Keratinocyte (primary cell): ENCODE measurements around the gene BICRAL. TPM values are rescaled to one million over a fixed set of nuclear protein-coding genes. Genes with fewer than 3 reads are reported as not detected.

ENCODE experiments used
- DNase-seq: peaks from one replicate; pipeline ENCODE4 v3.0.0-alpha.2; 2011; ENCODE audit warnings: low read depth, missing footprints, low spot score
- FAIRE-seq: peaks from 2 replicates; lab custom pipeline; 2011; peaks lifted over from hg19 to GRCh38; lab: Jason Lieb, UNC
- H2AFZ ChIP-seq: 2 replicates; pipeline ENCODE4 v1.6.0; 2012; ENCODE audit warnings: low read length, control low read depth, inconsistent platforms; ENCODE audit not compliant: control insufficient read depth
- H3K27ac ChIP-seq: 2 replicates; pipeline ENCODE4 v1.5.1; 2011; ENCODE audit warnings: low read length; ENCODE audit not compliant: control insufficient read depth, insufficient read depth
- H3K27me3 ChIP-seq: 3 replicates; pipeline ENCODE4 v1.6.0; 2011; ENCODE audit warnings: low read length; ENCODE audit not compliant: control insufficient read depth, insufficient read depth; ENCODE audit errors: extremely low read depth
- H3K36me3 ChIP-seq, 2 experiments: 2 replicates in 1 of 2; 3 replicates in 1 of 2; pipeline ENCODE4 v1.5.1; 2011; ENCODE audit warnings: low read length in 2 of 2, mild to moderate bottlenecking in 1 of 2; ENCODE audit not compliant: control insufficient read depth in 2 of 2, insufficient read depth in 2 of 2; ENCODE audit errors: extremely low read depth in 1 of 2
- H3K4me1 ChIP-seq: 3 replicates; pipeline ENCODE4 v1.5.1; 2011; ENCODE audit warnings: low read length; ENCODE audit not compliant: control insufficient read depth, insufficient read depth; ENCODE audit errors: extremely low read depth
- H3K4me2 ChIP-seq: 3 replicates; pipeline ENCODE4 v1.6.0; 2011; ENCODE audit warnings: low read depth, low read length; ENCODE audit not compliant: control insufficient read depth, insufficient read depth; ENCODE audit errors: extremely low read depth
- H3K4me3 ChIP-seq, 3 experiments: fragments of 200-600 bp in 1 of 3; sonication (generic) in 1 of 3; 2 replicates in 2 of 3; 3 replicates in 1 of 3; pipeline ENCODE4 v1.5.1; 2011 to 2016; ENCODE audit warnings: low read length in 3 of 3, mild to moderate bottlenecking in 3 of 3, control low read depth in 2 of 3, inconsistent platforms in 1 of 3, low read depth in 1 of 3, mixed read lengths in 1 of 3, mixed run types in 1 of 3, moderate library complexity in 1 of 3; ENCODE audit not compliant: control insufficient read depth in 2 of 3, insufficient read depth in 2 of 3; ENCODE audit errors: extremely low read depth in 1 of 3
- H3K79me2 ChIP-seq: 2 replicates; pipeline ENCODE4 v1.6.0; 2012; ENCODE audit warnings: low read length; ENCODE audit not compliant: control insufficient read depth, insufficient read depth
- H3K9ac ChIP-seq: 3 replicates; pipeline ENCODE4 v1.6.0; 2011; ENCODE audit warnings: low read length; ENCODE audit not compliant: control insufficient read depth, insufficient read depth; ENCODE audit errors: extremely low read depth
- H3K9me1 ChIP-seq: 3 replicates; pipeline ENCODE4 v1.6.0; 2011; ENCODE audit warnings: low read length; ENCODE audit not compliant: control insufficient read depth, insufficient read depth; ENCODE audit errors: extremely low read depth
- H3K9me3 ChIP-seq: 2 replicates; pipeline ENCODE4 v1.5.1; 2012; ENCODE audit warnings: low read depth, low read length; ENCODE audit not compliant: control insufficient read depth
- H4K20me1 ChIP-seq: 3 replicates; pipeline ENCODE4 v1.6.0; 2011; ENCODE audit warnings: low read length; ENCODE audit not compliant: control insufficient read depth, insufficient read depth; ENCODE audit errors: extremely low read depth
- EZH2 ChIP-seq: IDR thresholded peaks from one replicate; pipeline ENCODE4 v1.6.1; 2012; ENCODE audit warnings: inconsistent platforms, mild to moderate bottlenecking, low read length, moderate library complexity
- dilution Hi-C: fragments of 300-500 bp; cut with MboI; formaldehyde crosslinking; loops from one replicate; pipeline ENCODE4 v1.7.0; 2020; ENCODE audit warnings: low sequenced_read_pairs; ENCODE audit not compliant: extremely low pct_ligation_motif_present
- polyA plus RNA-seq, 5 experiments: library from polyadenylated mRNA; depleted of rRNA in 3 of 5; stranded (reverse) in 3 of 5; stranded (forward) in 1 of 5; unstranded in 1 of 5; fragments of >200 nt; gene quantifications; 1 replicate in 1 of 5; 2 replicates in 3 of 5; 3 replicates in 1 of 5; pipeline versions ENCODE4 v1.2.1 to v1.2.3, GENCODE V29; 2011 to 2012; ENCODE audit warnings: missing spikeins in 2 of 5, low read depth in 1 of 5, low replicate concordance in 1 of 5
- TF ChIP-seq, protein P1 (sequence below), 3 experiments: IDR thresholded peaks in 1 of 3; conservative IDR thresholded peaks in 1 of 3; optimal IDR thresholded peaks in 1 of 3; 2 replicates in 2 of 3; 3 replicates in 1 of 3; pipeline versions ENCODE3 to v1.5.1; 2011; ENCODE audit warnings: low read length in 3 of 3, mild to moderate bottlenecking in 3 of 3, moderate library complexity in 2 of 3, control low read depth in 1 of 3, inconsistent platforms in 1 of 3; ENCODE audit not compliant: insufficient read depth in 2 of 3; ENCODE audit errors: extremely low read depth in 1 of 3

BICRAL gene
- polyA plus RNA-seq, 1 donor (not counting 4 experiments of a cell fraction or from before 2014, with no cell fraction given), result 5.0 TPM

DNA sequence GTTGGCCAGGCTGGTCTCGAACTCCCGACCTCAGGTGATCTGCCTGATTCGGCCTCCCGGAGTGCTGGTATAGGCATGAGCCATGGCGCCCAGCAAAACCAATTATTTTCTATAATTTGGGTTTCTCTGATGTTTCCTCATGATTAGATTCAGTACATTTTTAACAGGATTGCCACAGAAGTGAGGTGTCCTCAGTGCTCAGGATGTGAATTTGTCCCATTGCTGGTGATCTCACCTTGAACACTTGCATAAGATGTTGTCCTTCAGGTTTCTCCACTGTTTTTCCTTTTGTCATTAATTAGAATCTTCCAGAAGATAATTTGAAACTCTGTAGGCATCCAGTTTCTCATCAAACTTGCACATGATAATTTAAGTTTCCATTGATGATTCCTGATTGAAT is 52.2 kb downstream of the BICRAL start:
- TF ChIP-seq EZH2, result no peak
- TF ChIP-seq, protein P1, sequence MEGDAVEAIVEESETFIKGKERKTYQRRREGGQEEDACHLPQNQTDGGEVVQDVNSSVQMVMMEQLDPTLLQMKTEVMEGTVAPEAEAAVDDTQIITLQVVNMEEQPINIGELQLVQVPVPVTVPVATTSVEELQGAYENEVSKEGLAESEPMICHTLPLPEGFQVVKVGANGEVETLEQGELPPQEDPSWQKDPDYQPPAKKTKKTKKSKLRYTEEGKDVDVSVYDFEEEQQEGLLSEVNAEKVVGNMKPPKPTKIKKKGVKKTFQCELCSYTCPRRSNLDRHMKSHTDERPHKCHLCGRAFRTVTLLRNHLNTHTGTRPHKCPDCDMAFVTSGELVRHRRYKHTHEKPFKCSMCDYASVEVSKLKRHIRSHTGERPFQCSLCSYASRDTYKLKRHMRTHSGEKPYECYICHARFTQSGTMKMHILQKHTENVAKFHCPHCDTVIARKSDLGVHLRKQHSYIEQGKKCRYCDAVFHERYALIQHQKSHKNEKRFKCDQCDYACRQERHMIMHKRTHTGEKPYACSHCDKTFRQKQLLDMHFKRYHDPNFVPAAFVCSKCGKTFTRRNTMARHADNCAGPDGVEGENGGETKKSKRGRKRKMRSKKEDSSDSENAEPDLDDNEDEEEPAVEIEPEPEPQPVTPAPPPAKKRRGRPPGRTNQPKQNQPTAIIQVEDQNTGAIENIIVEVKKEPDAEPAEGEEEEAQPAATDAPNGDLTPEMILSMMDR (optimal IDR thresholded peaks at IDR 0.05 in 1 of 3, IDR thresholded peaks at IDR 0.05 in 1 of 3, conservative IDR thresholded peaks at IDR 0.05 in 1 of 3; ENCODE audit: extremely low read depth in 1 of 3, insufficient read depth in 2 of 3, low read length in 3 of 3), result no peak

DNA sequence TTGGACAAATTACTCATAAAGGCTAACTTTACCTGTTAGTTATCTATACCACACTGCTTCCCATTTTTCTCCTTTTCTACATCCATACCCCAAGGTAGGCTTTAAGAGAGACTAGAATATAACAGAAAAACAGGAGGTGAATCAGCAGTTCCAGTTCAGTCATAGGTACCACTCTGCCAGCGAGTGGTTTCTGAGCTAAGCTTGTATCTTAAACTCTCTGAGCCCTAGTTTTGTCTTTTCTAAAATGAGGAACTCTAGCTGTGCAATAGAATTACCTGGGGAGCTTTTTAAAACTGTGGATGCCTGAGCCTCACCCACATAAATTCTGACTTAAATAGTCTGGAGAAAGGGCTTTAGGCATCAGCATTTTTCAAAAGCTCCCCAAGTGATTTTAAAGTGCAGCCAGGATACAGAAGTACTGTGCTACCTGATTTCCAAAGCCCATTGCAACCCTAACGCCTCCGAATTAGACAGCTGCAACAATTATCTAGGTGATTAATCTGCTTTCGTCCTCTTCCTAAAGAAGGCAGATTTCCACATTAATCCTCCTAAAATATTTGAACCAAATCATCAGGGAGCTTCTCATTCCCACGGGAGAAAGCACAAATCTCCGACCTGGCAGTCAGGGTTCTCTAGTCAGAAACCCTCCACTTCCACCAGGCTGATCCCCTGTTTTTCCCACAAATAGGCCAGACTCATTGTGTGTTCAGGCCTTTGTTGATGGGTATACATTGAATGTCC is 60.2 kb downstream of the BICRAL start:
- H3K79me2 ChIP-seq, result no peaks in the 10 kb centered on the region
- no peaks in the 10 kb centered on the region for H3K4me1 ChIP-seq
- no peaks in the 10 kb centered on the region for H4K20me1 ChIP-seq
- peaks cover 0 to 2% of the 10 kb centered on the region in 2 experiments for H3K36me3 ChIP-seq
- H3K4me3 ChIP-seq, result no peak overlapping the region
- no peak overlapping the region for H3K27ac ChIP-seq
- no peak overlapping the region for H3K9ac ChIP-seq
- dilution Hi-C loops, result no loop called here
- H2AFZ ChIP-seq, result no peak overlapping the region
- H3K9me3 ChIP-seq, result no peaks in the 10 kb centered on the region
- no peak for TF ChIP-seq EZH2
- TF ChIP-seq, protein P1 (optimal IDR thresholded peaks at IDR 0.05 in 1 of 3, IDR thresholded peaks at IDR 0.05 in 1 of 3, conservative IDR thresholded peaks at IDR 0.05 in 1 of 3; ENCODE audit: extremely low read depth in 1 of 3, insufficient read depth in 2 of 3, low read length in 3 of 3), result no peak
- H3K27me3 ChIP-seq, result no peaks in the 10 kb centered on the region
- no peak overlapping the region for H3K4me2 ChIP-seq
- FAIRE-seq, result no peak
- no peak for DNase-seq
- no peaks in the 10 kb centered on the region for H3K9me1 ChIP-seq

More for the DNA sequence above, 52.2 kb downstream of the BICRAL start:
- Histone ChIP-seq H3K9me1 (no peaks in the 10 kb centered on the region), H3K4me1 (no peaks in the 10 kb centered on the region), H3K9ac (no peak overlapping the region), H2AFZ (no peak overlapping the region), H4K20me1 (no peaks in the 10 kb centered on the region), H3K4me2 (no peak overlapping the region), H3K27me3 (no peaks in the 10 kb centered on the region), H3K4me3 (no peak overlapping the region), H3K36me3 (peaks cover 5 to 7% of the 10 kb centered on the region in 2 experiments), H3K79me2 (no peaks in the 10 kb centered on the region), H3K9me3 (no peaks in the 10 kb centered on the region), H3K27ac (no peak overlapping the region)
- FAIRE-seq, result no peak
- dilution Hi-C loops, result no loop called here
- no peak for DNase-seq
